NCI-H2029 (cell line): ENCODE results near the gene TEAD1.

Experiments
- DNase-seq: peaks from one replicate; lab custom pipeline; 2025; lab: John Stamatoyannopoulos, UW

Gene TEAD1

DNA sequence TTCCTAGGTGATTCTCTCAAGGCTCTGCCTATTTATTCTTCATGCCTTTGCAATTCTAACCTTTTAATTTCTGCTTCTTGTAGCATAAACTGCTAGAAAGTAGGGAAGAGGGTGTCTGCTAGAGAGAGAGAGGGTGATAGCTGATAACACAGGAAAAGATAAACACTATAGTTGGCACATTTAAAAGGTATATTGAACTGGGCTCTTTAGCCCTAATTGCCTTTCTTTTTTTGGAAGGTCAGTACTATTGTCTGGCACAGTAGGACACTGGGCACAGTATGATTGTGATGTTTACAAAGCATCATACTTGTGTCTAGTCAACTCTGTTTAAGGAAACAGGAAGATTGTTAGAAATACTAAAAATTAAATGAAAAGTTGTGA, 33.3 kb downstream of the TEAD1 start:
- no peak for DNase-seq

DNA sequence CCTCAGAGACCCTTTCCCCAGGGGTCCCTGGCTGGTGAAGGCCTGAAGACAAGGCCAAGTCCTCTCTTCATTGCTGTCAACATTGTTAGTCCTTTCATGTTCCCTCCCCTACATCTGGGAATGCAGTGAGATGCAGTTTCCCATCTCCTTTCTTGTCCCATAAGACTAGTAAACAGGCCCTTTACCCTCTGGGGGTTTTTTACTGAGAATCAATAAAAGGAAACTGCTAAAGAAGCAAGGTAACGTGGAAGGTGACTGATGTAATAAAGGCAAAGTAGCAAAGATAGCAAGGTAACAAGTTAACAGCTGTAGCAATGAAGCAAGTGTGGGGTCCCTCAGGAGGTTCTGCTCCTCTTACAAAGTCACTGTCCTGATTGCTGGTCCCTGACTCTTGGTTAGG, 37.3 kb downstream of the TEAD1 start:
- no peak for DNase-seq

DNA sequence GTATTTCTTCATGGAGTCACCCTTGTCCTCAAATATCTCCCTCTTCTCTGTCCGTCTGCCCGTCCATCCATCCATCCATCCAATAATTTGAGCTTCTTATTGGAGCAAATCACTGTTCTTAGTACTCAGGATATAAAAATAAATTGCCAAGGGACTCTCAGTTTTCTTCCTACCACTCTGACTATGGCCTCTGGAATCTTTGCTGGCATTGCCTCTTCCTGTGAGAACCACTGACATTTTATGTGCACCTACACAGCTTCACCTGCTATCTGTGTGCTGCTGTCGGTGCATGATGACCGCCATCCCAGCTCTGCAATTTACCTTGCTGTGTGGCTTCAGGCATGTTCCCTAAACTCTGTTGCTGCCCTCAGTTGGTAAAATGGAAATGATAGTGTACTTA, 37.9 kb downstream of the TEAD1 start:
- no peak for DNase-seq

DNA sequence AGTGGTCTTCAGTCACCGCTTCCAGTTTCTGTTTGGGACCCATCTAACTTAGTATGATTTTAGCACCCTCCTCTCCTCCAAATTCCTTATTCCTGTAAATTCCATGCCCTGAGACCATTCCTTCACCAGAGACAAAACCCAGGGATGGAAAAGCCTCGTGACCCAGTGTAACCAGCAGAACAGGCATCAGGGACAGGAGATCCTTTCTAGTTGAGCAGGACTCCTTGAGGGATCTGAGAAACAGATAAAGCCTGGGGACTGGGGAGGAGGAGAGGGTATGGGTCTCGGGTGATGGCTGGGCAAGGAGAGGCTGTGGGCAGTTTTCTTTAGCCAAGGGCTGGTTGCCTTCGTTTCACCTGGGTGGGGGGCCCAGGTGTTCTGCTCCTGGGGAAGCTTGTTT, 40.9 kb downstream of the TEAD1 start:
- DNase-seq, result no peak

DNA sequence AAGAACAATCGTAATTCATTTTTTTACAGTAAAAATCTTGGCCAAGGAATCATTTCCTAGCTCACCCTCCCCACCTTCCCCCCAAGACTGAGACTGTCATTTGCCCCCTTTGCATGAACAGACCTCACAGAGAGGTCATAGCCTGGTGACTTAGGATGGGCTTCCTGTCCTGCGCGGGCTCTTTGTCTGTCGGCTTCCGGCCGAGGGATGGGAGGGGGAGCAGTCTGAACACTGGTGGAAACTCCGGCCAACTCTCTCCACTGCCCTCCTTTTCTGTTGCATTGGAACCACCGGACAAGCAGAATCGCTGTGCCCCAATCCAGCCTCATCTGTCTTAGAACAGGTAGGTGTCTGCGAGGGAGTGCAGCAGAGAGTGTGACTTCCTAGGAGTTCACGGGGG, 41.7 kb downstream of the TEAD1 start:
- DNase-seq, result no peak

DNA sequence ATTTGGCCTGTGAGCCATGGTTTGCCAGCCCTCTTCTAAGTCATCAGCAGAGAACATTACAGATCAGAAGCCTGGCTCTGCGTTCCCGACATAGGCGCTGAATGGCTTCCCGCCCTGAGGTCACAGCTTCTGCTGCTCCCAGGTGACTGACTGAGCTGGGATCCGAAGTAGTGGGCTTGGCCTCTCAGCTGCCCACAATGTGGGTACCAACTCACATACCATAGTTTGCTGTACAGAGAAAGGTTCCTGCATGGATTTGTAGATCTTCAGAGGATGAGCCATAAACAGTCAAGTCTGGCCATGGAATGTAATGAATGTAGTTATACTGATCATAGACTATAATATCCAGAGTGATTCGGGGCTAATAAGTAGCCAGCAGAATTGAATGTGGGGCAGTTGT, 42.6 kb downstream of the TEAD1 start:
- DNase-seq, result no peak

DNA sequence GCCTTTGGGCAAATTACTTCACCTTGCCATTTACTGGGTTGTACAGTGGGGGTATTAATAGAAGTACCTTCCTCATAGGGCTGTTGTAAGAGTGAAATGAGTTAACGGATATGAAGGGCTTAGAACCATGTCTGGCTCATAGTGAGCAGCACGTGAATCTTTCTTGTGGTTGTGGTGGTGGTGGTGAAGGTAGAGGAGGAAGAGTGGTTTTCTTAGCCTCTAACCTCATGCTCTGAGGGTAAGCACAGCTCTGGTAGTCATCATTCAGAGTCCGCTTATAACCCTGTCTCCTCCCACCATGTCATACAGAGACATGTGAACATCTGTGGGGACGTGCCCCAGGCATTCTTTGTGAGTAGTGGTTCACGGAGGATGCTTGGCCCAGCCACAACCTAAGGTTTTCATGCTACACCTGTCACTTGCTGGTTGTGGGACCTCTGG, 43.6 kb downstream of the TEAD1 start:
- DNase-seq, result no peak

DNA sequence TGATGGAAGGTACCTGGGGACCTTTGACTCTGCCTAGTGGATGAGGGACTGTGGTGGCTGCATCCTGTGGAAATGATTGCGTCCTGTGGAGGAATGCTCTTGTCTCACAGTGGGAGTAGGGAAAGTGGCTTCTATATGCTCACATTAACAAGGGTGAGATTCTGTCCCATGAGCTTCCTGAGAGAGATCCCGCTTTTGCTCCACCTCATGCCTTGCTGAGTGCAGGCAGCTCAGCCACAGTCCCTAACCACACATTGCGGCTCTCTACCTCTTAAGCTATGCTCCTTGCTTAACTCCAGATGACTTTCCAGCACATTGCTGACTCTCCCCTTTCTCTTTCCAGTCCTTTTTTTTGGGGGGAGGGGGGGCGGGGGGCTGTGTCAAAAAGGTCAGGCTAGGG, 45.0 kb downstream of the TEAD1 start:
- no peak for DNase-seq

DNA sequence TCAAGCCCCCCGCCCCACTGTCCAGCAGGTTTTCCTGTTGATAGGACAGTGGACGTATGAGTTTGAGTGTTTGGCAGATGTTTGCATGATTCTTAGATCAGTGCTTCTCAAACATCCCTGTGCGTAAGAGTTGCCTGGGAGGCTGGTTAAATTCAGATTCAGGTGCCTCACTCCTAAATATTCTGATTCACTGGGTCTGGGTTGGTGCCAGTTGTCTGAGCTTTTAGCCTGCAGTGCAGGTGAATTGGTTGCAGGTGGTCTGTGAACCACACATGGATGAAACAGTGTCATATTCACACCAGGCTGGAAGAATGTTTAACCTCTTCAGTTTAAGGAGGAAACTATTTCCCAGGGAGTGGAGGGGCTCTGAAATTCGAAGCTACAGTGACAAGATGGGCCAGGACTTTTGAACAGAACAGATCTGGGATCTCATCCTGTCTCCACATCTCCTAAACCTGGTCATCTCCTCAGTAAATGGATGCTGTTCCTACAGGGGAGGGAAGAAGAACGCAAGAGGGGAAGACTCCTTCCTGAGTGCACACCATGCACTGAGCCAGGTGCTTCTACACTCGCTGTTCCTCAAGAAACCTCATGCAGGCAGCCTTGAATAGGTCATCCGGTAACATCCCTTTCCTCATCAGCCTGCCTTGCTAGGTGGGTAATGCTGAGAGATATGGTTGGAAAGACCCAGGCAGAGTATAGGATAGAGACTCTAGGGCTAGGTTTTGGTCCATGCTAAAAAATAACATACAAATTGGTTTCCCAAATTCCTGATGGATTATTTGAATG, 47.8 kb downstream of the TEAD1 start:
- peak; percentile 39 for DNase-seq

DNA sequence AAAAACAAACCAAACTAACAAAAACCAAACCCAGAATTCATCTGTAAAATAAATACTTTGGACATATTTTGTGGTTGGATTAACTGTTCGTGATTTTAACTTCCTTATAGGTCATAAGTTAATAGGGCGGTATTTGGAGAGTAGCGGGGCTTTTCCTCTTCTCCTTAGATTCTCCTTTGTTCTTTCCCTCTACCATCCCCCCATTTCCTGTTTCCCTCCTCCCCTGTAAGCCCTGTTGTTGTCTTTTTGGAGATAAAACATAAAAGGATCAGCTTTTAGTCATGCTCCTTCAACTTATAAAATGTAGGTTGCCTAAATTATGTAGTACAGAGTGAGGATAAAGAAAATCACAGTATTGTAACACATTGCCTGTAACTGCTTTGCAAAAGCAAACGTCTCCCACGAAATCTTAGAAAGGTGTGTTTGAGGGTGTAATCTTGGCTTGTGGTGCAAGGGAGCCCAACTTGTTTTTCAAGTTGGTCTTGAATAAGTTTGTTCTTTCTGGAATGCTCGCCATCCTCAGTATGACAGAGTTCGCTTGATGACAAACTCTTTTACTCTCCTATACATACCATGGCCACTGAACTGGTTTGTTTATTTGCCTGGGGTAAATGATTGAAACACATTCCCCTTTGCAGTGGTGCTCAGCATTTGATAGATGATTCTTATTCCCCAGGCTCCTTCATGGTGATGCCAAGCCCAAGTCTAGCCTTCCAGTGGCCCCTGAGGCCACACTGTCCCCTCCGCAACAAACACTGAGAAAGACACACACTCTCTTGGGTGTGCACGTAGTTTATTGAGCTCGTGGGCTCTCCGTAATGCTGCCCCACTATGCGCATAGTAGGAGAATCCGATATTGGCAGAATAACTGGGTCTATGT, 49.4 kb downstream of the TEAD1 start:
- DNase-seq, result peak; percentile 60

DNA sequence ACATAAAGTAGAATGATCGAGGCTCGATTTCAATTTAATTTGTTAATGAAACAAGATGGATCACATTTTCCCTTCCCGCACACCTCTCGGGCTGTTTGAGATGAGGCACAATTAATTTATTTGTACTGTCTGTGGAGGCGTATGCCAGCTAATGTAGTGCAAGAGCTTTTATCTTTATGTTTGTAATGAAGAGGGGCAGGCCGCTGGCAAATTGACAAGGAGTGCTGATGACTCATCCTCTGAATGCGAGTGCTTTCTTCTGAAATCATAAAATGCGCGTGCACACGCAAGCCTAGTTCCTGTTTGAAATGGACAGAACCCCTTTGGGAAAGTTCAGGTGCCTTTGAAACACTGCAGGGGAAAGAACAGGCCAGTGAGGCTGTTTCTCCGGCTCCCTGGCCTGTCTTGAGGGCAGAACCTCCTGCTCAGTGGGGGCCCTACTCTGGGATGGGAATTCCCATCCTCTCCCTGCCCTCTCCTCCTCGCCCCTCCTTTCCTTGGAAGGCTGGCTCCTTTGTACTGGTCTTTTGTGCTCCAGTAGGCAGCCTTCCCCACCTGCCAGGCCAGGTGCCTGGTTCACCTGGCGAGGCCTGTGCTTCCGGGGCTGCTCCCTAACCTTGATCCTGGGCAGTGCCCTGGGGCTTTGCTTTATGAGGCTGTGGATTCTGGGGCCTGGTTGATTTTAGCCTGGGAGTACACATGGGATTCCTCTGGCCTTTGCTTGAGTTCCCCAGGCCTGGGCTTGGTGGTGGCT, 50.3 kb downstream of the TEAD1 start:
- DNase-seq, result peak; percentile 96

DNA sequence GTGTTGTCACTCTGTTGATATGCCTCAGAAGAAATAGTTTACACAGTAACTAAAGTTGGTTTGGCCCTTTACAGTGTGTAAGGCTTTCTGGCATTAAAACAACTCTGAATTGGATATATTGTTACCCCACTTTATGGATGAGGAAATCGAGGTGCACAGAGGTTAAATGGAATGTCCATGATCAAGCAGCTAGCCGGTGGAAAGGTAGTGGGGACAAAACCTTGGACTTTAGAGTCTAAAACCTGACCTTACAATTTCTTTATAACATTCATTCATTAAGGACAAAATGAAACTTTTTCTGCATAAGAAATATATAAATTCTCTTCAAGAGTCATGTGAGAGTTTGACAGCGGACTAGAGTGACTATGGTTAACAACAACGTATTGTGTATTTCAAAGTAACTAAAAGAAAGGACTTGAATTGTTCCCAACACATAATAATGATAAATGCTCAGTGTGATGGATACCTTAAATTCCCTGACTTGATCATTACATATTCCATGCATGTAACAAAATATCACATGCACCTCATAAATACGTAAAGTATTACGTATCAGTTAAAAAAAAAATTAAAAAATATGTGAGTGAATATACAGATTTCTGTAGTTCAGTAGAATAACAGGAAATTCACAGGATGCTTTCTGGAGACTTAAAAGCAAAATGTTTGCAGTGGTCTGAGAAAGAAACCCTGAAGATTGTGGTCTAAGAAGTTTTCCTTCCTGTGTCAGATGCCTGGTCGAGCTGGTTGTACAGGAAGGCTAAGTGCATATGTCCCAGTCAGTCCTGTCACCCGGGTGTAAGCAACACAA, 51.0 kb downstream of the TEAD1 start:
- no peak for DNase-seq

DNA sequence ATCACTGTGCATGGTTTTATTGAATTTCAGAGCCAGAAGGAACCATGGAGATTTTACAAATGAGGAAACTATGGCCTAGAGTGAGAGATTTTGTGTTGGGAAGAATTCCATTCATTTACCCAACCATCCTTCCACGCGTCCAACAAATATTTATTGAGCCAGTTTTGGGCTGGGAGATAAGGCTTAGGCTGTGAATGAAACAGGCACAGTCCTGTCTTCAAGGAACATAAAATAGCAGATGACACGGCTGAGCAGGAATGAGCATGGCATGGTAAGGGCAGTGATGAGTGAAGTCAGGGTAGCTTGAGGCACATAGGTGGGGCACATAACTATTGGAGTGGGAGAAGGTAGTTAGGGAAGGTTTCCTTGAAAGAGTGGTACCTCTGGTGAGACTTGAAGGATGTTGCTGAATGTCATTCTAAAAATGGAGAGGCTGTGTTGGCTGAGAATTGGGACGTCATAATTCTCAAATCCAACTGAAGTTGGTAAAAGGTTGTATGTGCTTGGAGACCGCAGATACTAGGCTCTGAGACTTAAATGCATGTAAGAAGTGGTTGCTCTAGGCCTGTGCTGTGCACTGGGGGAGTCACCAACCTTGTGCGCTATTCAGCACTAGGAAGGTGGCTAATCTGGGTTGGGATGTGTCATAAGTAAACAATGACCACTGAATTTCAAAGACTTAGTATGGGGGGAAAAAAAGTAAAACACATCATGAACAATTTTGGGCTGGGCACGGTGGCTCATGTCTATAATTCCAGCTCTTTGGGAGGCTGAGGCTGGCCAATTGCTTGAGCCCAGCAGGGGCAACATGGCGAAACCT, 51.9 kb downstream of the TEAD1 start:
- no peak for DNase-seq

DNA sequence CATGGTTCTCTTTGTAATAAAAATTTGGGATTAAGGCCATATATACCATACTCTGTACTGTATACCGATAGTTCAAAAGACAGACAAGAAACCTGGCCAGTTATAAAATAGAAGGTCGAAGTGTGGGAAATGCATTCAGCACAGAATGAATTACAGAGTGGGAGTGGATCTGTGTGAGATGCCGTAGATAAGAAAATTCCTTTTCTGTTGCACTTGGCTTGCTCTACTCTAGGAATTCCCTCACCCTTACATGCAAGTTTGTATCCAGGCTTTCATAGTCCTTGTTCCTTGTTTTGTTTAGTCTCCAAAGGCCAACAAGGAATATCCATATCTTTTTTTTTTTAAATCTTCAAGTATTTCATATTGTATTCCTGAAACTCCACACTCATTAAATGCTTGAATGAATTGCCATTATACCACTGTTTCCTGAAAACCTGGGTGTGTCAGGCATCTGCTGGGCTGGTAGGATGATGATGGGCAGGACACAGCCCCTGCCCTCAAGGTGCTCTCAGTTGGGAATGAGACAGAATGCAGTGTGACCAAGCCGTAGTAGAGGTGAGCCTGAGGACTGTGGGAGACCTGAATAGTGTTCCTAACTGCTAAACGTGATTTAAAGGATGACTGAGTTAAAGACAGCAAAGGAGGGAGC, 53.5 kb downstream of the TEAD1 start:
- DNase-seq, result no peak

DNA sequence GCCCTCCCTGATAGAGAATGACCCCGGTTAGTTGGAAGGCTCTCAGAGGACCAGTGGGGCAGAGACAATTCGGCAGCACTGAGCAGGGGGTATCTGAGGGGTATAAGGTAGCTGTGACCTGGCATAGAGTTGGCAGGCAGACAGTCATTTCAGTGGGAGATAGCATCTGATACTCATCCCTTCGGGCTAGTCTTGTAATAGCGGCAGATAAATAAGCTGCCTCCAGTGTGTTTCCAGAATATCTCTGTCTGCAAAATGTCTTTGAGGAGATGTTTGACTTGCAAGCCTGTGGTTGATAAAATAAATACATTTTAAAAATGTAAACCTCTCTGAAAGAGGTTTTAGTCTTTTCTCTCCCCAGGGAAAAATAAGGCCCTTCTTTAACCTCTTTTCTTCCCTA, 54.2 kb downstream of the TEAD1 start:
- DNase-seq, result no peak

DNA sequence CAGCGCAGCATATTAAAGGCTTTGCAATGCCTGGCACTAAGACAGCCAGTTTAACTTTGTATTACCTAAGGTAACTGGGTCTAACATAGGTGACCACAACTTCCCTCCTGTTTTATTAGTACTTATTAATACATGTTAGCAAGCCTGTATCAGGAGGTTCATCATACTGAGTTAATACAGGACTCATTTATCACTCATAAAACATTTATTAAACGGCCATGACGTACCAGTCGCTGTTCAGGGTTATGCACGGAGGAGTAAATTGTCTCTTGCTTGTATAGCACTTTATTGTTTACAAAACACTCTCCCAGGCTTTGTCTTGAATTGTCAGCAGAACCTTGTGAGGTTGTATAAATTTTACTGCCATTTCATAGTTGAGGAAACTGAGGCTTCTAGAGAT, 55.7 kb downstream of the TEAD1 start:
- DNase-seq, result no peak

DNA sequence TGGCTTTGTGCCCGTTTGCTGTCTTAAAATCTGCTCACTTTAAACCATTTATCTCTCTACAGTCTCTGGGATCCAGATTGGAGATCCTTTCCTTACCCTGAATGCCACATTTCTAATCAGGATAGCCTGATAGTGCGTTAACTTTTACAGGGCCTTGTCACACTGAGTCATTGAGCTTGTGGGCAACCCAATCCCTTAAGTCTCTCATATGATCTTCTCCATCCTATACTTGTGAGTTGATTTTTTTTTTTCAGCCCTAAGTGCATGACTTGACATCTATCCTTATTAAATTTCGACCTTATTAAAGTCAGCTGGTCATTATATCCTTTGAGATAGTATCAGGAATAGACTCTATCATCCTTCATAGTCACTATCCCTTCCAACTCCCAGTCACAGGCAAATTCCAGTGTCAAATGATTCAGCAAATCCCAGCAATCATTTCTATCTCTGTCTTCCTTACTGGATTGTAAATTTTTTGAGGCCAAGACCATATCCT, 57.7 kb downstream of the TEAD1 start:
- no peak for DNase-seq

DNA sequence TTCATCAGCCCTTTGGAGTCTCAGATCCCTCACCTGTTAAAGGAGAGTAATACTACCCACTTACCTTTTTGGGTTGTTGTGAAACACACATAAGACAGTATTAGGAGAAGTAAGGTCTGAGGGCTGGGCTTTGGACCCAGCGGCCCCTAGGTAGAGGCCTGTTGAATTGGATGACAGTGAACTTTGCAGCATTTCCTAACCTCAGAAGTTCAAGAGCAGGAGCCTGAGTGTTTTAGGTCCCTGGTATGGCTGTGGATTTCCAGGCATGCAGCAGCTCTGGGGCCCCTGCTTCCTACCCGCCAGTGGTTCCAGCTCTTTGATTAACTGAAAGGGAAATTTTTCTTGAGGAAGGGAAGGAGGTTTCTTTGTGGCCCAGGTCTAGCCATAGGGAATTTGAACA, 58.9 kb downstream of the TEAD1 start:
- no peak for DNase-seq

DNA sequence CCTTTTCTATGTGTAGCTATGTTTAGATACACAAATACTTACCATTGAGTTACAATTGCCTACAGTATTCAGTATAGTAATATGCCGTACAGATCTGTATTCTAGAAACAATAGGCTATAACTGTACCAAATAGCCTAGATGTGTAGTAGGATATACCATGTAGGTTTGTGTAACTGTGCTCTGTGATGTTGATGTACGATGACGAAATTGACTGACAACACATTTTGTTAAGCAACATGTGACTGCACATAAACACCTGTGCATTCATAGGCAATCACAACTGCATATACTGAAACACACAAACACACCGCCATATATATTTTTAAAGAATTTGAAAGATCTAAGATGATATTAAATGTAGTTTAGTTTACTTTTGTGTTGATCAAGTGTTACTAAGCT, 60.4 kb downstream of the TEAD1 start:
- DNase-seq, result no peak

DNA sequence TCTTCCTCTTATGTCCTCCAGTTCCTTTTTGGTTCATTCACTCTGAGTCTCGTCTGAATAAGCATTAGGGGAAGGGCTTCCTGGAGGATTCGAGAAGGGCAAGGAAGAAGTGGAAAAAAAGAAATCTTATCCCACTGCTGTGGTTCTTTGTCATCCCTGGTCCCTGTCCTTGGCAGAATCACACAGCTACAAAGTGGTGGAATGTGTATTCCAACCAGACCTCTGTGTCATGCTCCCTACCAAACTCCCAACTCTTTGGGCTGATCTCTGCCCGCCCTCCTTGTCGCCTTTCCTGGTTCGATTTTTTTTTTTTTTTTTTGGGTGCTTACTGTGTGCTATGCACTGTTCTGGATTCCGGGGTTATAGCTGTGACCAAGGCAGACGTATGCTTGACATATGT, 61.0 kb downstream of the TEAD1 start:
- DNase-seq, result no peak
